Measurements from ENCODE around the gene ZBED4. TPM values are rescaled to one million over a fixed set of nuclear protein-coding genes. Genes with fewer than 3 reads are reported as not detected.

The ZBED4 gene
- total RNA-seq, 1 experiment from 2014 or later = 21.6 TPM

DNA sequence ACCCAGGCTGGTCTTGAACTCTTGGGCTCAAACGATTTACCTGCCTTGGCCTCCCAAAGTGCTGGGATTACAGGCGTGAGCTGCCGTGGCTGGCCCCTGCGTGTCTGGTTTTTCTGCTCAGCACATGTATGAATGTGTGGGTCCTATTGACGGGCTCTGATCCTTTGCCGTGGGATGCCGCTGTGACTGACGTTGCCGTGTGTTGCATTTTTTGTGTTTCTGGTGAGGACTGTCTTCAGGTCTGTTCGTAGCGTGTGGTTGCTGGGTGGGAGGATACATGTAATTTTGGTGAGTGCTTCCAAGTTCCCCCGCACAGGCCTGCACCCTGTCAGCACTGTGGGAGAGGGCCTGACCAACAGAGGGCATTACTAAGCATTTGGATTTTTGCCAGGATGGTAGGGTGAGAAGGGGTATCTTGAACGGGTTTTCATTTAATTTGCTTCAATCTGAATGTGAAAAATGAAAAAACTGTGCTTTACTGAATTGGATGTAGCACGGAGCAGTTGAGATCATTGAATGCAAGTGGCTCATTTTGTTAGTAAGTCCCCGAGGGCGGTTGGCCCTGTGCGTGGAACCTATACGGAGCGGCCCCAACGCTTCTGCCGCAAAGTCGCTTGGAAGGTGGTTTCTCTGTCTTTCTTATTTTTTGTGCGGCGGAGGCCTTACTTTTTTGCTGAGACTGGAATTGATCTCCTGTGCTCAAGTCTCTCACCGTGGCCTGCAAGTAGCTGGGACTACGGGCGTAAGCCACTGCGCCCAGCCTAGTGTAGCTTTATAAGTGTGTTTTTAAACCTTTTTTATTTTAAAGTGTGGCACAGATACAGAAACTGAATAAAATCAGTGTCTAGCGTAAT lies 8.2 kb downstream of the ZBED4 start (continued):
- TF ChIP-seq ELF1 (IDR thresholded peaks at IDR 0.05; ENCODE audit: borderline replicate concordance, low read depth) = no peak
- no peak for TF ChIP-seq CBX3 (IDR thresholded peaks at IDR 0.05; ENCODE audit: low read depth)
- no peak for TF ChIP-seq POLR2A (IDR thresholded peaks at IDR 0.05; ENCODE audit: borderline replicate concordance, extremely low read depth, insufficient read depth, insufficient read length)
- TF ChIP-seq EZH2 (IDR thresholded peaks at IDR 0.05) = no peak
- TF ChIP-seq EZH2phosphoT487 (IDR thresholded peaks at IDR 0.05; ENCODE audit: borderline replicate concordance) = no peak
- TF ChIP-seq, protein P1, sequence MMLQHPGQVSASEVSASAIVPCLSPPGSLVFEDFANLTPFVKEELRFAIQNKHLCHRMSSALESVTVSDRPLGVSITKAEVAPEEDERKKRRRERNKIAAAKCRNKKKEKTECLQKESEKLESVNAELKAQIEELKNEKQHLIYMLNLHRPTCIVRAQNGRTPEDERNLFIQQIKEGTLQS (IDR thresholded peaks at IDR 0.05) = no peak
- TF ChIP-seq RAD21 (IDR thresholded peaks at IDR 0.05; ENCODE audit: low read depth) = no peak
- TF ChIP-seq ZFX (IDR thresholded peaks at IDR 0.05) = no peak
- no peak for TF ChIP-seq JUND (IDR thresholded peaks at IDR 0.05)

DNA sequence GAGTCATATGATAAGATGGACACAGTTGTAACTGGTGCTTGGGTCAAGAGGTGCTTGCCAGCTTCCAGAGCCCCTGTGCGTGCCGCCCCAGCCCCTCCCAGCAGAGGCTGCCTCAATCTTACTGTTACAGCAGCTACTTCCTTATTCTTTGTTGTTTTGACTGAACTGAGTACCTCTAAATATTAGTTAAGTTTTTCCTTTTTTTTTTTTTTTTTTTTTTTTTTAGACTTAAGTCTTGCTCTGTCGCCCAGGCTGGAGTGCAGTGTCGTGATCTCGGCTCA lies 8.8 kb downstream of the ZBED4 start:
- Histone ChIP-seq H3K4me2 (ENCODE audit: low read length) (no peak overlapping the region), H3K4me3 (replicated peaks in 1 of 2; ENCODE audit: low read depth in 1 of 2, low read length in 2 of 2) (no peak overlapping the region), H4K20me1 (ENCODE audit: insufficient read depth) (peaks cover 4% of the 10 kb centered on the region; the same call in 1 of the 2 replicates), H3K36me3 (ENCODE audit: control insufficient read depth in 1 of 2, insufficient read depth in 2 of 2, low read length in 2 of 2) (peaks cover 0 to 5% of the 10 kb centered on the region in 2 experiments; a peak in 1 of 4 replicates), H3K4me1 (ENCODE audit: control insufficient read depth in 1 of 2, insufficient read depth in 2 of 2, low read length in 2 of 2) (no peaks in the 10 kb centered on the region), H3K9me3 (ENCODE audit: control insufficient read depth in 1 of 2, insufficient read depth in 1 of 2, low read depth in 1 of 2, low read length in 2 of 2) (peaks cover 3 to 15% of the 10 kb centered on the region in 2 experiments; a peak in 2 of 4 replicates), H3K27ac (ENCODE audit: low read depth, low read length) (no peak overlapping the region), H3K79me2 (ENCODE audit: insufficient read depth, low read length) (peaks cover 99% of the 10 kb centered on the region), H2AFZ (ENCODE audit: low read depth, low read length, poor library complexity, severe bottlenecking) (no peak overlapping the region), H3K9me2 (ENCODE audit: insufficient read depth) (no peaks in the 10 kb centered on the region), H3K9ac (ENCODE audit: low read length) (no peak overlapping the region), H3K27me3 (ENCODE audit: insufficient read depth, low read length) (no peaks in the 10 kb centered on the region)
- ChIA-PET RAD21 (ENCODE audit: low non-redundant PET in 1 of 2, low total read pairs in 2 of 2, uncharacterized antibody in 2 of 2, unreplicated experiment in 2 of 2) (no interaction called here), CTCF (no interaction called here), POLR2A (no interaction called here)
- BruUV-seq (replicated peaks) = no TSS peak
- DNase-seq (ENCODE audit: low read depth, low spot score) (no peak), ATAC-seq (no peak)
- intact Hi-C loops (cut with micrococcal nuclease) = no loop called here
- no peak for TF ChIP-seq EZH2 (IDR thresholded peaks at IDR 0.05)
- TF ChIP-seq, protein P2, sequence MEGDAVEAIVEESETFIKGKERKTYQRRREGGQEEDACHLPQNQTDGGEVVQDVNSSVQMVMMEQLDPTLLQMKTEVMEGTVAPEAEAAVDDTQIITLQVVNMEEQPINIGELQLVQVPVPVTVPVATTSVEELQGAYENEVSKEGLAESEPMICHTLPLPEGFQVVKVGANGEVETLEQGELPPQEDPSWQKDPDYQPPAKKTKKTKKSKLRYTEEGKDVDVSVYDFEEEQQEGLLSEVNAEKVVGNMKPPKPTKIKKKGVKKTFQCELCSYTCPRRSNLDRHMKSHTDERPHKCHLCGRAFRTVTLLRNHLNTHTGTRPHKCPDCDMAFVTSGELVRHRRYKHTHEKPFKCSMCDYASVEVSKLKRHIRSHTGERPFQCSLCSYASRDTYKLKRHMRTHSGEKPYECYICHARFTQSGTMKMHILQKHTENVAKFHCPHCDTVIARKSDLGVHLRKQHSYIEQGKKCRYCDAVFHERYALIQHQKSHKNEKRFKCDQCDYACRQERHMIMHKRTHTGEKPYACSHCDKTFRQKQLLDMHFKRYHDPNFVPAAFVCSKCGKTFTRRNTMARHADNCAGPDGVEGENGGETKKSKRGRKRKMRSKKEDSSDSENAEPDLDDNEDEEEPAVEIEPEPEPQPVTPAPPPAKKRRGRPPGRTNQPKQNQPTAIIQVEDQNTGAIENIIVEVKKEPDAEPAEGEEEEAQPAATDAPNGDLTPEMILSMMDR (IDR thresholded peaks at IDR 0.05 in 2 of 3, conservative IDR thresholded peaks at IDR 0.05 in 1 of 3; ENCODE audit: borderline replicate concordance in 1 of 3, insufficient read depth in 1 of 3, low read depth in 2 of 3, low read length in 2 of 3) = no peak
- no peak for TF ChIP-seq CBX3 (IDR thresholded peaks at IDR 0.05; ENCODE audit: low read depth)
- TF ChIP-seq SIN3A (IDR thresholded peaks at IDR 0.05; ENCODE audit: low read depth) = no peak
- TF ChIP-seq, protein P3, sequence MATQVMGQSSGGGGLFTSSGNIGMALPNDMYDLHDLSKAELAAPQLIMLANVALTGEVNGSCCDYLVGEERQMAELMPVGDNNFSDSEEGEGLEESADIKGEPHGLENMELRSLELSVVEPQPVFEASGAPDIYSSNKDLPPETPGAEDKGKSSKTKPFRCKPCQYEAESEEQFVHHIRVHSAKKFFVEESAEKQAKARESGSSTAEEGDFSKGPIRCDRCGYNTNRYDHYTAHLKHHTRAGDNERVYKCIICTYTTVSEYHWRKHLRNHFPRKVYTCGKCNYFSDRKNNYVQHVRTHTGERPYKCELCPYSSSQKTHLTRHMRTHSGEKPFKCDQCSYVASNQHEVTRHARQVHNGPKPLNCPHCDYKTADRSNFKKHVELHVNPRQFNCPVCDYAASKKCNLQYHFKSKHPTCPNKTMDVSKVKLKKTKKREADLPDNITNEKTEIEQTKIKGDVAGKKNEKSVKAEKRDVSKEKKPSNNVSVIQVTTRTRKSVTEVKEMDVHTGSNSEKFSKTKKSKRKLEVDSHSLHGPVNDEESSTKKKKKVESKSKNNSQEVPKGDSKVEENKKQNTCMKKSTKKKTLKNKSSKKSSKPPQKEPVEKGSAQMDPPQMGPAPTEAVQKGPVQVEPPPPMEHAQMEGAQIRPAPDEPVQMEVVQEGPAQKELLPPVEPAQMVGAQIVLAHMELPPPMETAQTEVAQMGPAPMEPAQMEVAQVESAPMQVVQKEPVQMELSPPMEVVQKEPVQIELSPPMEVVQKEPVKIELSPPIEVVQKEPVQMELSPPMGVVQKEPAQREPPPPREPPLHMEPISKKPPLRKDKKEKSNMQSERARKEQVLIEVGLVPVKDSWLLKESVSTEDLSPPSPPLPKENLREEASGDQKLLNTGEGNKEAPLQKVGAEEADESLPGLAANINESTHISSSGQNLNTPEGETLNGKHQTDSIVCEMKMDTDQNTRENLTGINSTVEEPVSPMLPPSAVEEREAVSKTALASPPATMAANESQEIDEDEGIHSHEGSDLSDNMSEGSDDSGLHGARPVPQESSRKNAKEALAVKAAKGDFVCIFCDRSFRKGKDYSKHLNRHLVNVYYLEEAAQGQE (IDR thresholded peaks at IDR 0.05; ENCODE audit: low read depth) = no peak
- no peak for TF ChIP-seq JUND (IDR thresholded peaks at IDR 0.05)
- TF ChIP-seq, protein P4, sequence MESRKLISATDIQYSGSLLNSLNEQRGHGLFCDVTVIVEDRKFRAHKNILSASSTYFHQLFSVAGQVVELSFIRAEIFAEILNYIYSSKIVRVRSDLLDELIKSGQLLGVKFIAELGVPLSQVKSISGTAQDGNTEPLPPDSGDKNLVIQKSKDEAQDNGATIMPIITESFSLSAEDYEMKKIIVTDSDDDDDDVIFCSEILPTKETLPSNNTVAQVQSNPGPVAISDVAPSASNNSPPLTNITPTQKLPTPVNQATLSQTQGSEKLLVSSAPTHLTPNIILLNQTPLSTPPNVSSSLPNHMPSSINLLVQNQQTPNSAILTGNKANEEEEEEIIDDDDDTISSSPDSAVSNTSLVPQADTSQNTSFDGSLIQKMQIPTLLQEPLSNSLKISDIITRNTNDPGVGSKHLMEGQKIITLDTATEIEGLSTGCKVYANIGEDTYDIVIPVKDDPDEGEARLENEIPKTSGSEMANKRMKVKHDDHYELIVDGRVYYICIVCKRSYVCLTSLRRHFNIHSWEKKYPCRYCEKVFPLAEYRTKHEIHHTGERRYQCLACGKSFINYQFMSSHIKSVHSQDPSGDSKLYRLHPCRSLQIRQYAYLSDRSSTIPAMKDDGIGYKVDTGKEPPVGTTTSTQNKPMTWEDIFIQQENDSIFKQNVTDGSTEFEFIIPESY (IDR thresholded peaks at IDR 0.05; ENCODE audit: extremely low read depth, insufficient replicate concordance, low read length) = no peak
- TF ChIP-seq POLR2AphosphoS5 (IDR thresholded peaks at IDR 0.05; ENCODE audit: low read depth, low read length) = no peak
- no peak for TF ChIP-seq ELF1 (IDR thresholded peaks at IDR 0.05; ENCODE audit: borderline replicate concordance, low read depth)
- no peak for TF ChIP-seq YY1 (IDR thresholded peaks at IDR 0.05; ENCODE audit: extremely low read depth, insufficient replicate concordance, low read depth, low read length)
- no peak for TF ChIP-seq RAD21 (IDR thresholded peaks at IDR 0.05; ENCODE audit: low read depth)
